Measurements from ENCODE around the gene SLC38A5. TPM values are rescaled to one million over a fixed set of nuclear protein-coding genes. Genes with fewer than 3 reads are reported as not detected.

SLC38A5 gene
- total and polyA plus RNA-seq, 2 donors from 2014 or later, result 2.9 to 8.3 TPM

GRCh38 chrX:48477960-48478755, 8.1 kb upstream of the SLC38A5 start:
- no peak overlapping the region for H3K27ac ChIP-seq (ENCODE audit: low read depth in 2 of 2, low read length in 2 of 2)
- H3K4me3 ChIP-seq (ENCODE audit: low read length in 3 of 3), result no peak overlapping the region
- DNase-seq (no peak), FAIRE-seq (no peak)
- no peaks in the 10 kb centered on the region for H3K27me3 ChIP-seq (ENCODE audit: control insufficient read depth, insufficient read depth, low read length)
- H3K36me3 ChIP-seq (ENCODE audit: control insufficient read depth in 2 of 3, insufficient read depth in 3 of 3, low read length in 3 of 3), result no peaks in the 10 kb centered on the region
- intact Hi-C loops (cut with DNase I), result no loop called here
- no peak for TF ChIP-seq CTCF (IDR thresholded peaks at IDR 0.05; ENCODE audit: borderline replicate concordance, extremely low read depth, insufficient read depth)
- H3K4me1 ChIP-seq (ENCODE audit: control insufficient read depth in 2 of 3, insufficient read depth in 2 of 3, low read depth in 1 of 3, low read length in 3 of 3), result no peaks in the 10 kb centered on the region
- H3K9ac ChIP-seq (ENCODE audit: low read length in 3 of 3), result no peak overlapping the region
- no peaks in the 10 kb centered on the region for H3K9me3 ChIP-seq (ENCODE audit: control insufficient read depth in 2 of 3, insufficient read depth in 1 of 3, low read length in 3 of 3)

GRCh38 chrX:48476919-48477318, 6.9 kb upstream of the SLC38A5 start:
- Histone ChIP-seq H3K9me3 (ENCODE audit: control insufficient read depth in 2 of 3, insufficient read depth in 1 of 3, low read length in 3 of 3) (no peaks in the 10 kb centered on the region), H3K9ac (ENCODE audit: low read length in 3 of 3) (peak overlapping the region in 1 of 3 donors; percentile 55), H3K4me1 (ENCODE audit: control insufficient read depth in 2 of 3, insufficient read depth in 2 of 3, low read depth in 1 of 3, low read length in 3 of 3) (no peaks in the 10 kb centered on the region), H3K27me3 (ENCODE audit: control insufficient read depth, insufficient read depth, low read length) (no peaks in the 10 kb centered on the region), H3K4me3 (ENCODE audit: low read length in 3 of 3) (peak overlapping the region; percentile 83 to 91 (median 86)), H3K27ac (ENCODE audit: low read depth in 2 of 2, low read length in 2 of 2) (no peak overlapping the region), H3K36me3 (ENCODE audit: control insufficient read depth in 2 of 3, insufficient read depth in 3 of 3, low read length in 3 of 3) (no peaks in the 10 kb centered on the region)
- DNase-seq (no peak), FAIRE-seq (no peak)
- no peak for TF ChIP-seq CTCF (IDR thresholded peaks at IDR 0.05; ENCODE audit: borderline replicate concordance, extremely low read depth, insufficient read depth)
- intact Hi-C loops (cut with DNase I), result no loop called here

- no peak for FAIRE-seq
Measured at GRCh38 chrX:48475774-48476577, 5.9 kb upstream of the SLC38A5 start, which contains the start of gene FTSJ1. Gene FTSJ1, plus strand, starts transcription at chrX:48476199. Its CDS starts 1,849 bp downstream, at chrX:48478048.

More at GRCh38 chrX:48475774-48476577, 5.9 kb upstream of the SLC38A5 start, which contains the start of gene FTSJ1:
- H3K4me1 ChIP-seq (ENCODE audit: control insufficient read depth in 2 of 3, insufficient read depth in 2 of 3, low read depth in 1 of 3, low read length in 3 of 3), result no peaks in the 10 kb centered on the region
- no peaks in the 10 kb centered on the region for H3K36me3 ChIP-seq (ENCODE audit: control insufficient read depth in 2 of 3, insufficient read depth in 3 of 3, low read length in 3 of 3)
- peak; percentile 84 to 95 (median 86) for DNase-seq
- peak within 1 kb of the TSS; percentile 8 to 73 (median 55) for H3K9ac ChIP-seq (ENCODE audit: low read length in 3 of 3)
- TF ChIP-seq CTCF (IDR thresholded peaks at IDR 0.05; ENCODE audit: borderline replicate concordance, extremely low read depth, insufficient read depth), result no peak
- no peaks in the 10 kb centered on the region for H3K27me3 ChIP-seq (ENCODE audit: control insufficient read depth, insufficient read depth, low read length)
- H3K9me3 ChIP-seq (ENCODE audit: control insufficient read depth in 2 of 3, insufficient read depth in 1 of 3, low read length in 3 of 3), result no peaks in the 10 kb centered on the region
- peak within 1 kb of the TSS; percentile 67 to 70 for H3K27ac ChIP-seq (ENCODE audit: low read depth in 2 of 2, low read length in 2 of 2)
- peak within 1 kb of the TSS; percentile 83 to 91 (median 86) for H3K4me3 ChIP-seq (ENCODE audit: low read length in 3 of 3)
- intact Hi-C loops (cut with DNase I), result no loop called here

Data from kidney (tissue), 14 donors.